RKO (cell line): Measurements from ENCODE around the gene METRNL.
"Not testable (repeated sequence)": the region's sequence is repeated elsewhere in the genome, so short reads cannot be mapped to it uniquely, and the experiment has no call there.

ENCODE experiments used
- DNase-seq: peaks from one replicate; pipeline ENCODE4 v3.0.0-alpha.2; 2016; ENCODE audit warnings: low spot score

METRNL gene

GRCh38 chr17:83053021-83053681 is 26.3 kb upstream of the METRNL start:
- no peak for DNase-seq

- no peak for DNase-seq
Measured at GRCh38 chr17:83053739-83054451, 25.5 kb upstream of the METRNL start.

GRCh38 chr17:83054518-83055125 is 24.8 kb upstream of the METRNL start:
- no peak for DNase-seq

DNA sequence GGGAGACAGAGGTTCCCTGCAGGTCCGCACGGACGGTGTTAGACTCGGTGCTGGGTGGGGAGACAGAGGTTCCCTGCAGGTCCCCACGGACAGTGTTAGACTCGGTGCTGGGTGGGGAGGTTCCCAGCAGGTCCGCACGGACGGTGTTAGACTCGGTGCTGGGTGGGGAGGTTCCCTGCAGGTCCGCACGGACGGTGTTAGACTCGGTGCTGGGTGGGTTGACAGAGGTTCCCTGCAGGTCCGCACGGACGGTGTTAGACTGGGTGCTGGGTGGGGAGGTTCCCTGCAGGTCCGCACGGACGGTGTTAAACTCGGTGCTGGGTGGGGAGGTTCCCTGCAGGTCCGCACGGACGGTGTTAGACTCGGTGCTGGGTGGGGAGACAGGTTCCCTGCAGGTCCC is 24.2 kb upstream of the METRNL start:
- not testable (repeated sequence) for DNase-seq

DNA sequence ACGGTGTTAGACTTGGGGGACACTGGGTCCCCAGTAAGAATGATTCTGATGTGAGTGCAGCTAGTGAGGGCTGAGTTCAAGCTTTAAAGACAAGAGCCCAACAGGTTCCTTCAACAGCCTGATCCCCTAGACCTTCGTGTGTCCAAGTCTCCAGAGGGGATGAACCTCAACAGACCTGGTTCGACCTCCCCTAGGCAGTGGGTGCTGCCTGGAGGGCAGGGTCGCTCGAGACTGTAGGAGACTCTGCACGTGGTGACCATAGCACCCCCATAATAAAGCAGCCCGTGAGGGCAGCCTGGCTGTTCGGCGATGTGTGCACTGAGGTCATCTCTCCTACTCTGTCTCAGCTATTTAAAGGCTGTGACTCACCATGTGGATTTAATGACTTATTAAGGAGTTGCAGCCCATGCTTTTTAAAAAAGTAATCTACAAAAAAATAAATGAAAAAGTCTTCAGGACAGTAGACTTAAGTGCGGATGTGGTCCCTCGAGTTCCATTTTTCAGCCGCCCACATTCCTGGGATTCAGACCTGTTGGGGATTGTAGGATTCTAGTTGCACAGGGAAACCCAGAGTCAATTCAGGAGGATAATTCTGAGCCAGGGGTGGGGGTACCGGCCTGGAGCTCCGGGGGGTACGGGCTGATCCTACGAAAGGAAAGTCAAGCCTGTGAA is 23.4 kb upstream of the METRNL start:
- DNase-seq: peak; percentile 82

DNA sequence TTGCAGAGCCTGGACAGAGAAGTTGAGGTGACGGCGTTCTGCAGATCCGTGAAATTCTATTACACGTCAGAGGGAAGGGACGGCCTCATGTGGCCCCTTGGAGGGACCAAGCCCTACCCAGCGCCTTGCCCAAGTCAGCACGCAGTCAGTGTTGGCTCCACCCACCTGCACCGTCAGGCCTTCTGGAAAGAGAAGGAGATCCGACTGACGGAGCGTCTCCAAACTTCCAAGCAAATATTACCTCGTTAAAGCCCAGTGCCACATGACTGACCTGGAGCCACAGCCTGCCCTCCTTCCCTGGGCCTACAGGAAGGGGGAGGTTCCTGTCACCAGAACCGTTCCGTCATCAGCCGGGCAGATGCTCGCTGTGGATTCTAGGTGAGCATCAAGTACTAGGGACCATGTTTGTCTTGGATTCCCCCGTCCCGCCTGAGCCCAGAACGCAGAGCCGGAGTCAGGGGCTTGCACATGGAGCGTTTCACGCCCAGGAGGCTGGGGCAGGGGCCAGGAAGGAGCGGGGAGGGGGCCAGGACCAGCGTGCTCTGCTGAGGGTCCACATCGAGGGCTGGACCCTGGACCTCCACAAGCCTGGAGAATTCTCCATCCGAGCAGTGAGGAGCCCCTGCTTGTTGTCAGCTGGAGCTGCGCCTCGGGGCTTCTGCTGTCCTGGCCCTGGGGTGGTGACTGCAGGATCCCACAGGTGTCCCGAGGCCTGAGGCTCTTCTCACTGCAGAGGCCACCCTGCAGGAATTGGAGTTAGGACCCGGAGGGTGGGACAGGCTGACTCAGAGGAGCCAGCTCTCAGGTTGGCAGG is 22.6 kb upstream of the METRNL start:
- DNase-seq: no peak

DNA sequence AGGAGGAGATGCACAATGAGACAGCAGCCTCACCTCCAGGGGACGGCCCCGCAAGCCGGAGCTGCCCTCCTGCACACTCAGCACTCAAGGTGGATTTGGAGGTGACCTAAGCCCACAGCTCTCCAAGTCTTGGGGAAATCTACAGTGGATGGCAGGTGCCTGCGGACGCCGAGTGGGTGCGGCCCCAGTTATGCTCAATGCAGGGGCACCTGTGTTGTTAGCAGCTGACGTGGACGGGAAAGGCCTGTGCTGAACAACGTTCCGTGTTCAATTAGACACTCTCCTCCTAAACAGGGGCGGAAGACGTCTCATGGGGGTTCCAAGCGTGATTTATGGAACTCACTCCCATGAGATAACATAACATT is 22.0 kb upstream of the METRNL start:
- no peak for DNase-seq

- DNase-seq: no peak
Measured at GRCh38 chr17:83057793-83058265, 21.6 kb upstream of the METRNL start.

DNA sequence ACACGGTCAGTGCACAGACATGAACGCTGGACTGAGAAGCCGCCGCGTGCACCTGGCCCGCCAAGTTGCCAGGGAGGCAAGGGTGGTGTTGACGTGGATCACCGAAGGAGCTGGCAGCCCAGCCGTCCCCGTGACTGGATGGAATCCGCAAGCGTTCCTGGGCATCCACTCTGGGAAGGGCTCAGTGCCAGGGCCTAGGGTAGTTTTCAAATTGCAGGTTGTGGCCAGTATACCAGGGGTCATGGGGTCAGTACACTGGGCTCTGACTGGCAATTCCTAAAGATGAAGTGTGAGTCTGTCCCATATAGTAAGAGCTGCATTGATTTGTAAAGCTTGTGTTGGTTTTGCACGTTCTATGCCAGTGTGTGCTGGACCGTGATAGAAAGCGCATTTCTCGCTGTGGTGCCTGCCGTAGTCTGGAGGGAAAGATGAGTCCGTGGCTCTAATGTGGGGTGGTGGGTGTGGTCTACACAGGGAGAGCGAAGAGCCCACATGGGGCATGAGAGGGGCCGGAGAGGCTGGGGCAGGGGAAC is 21.1 kb upstream of the METRNL start:
- DNase-seq: no peak

- DNase-seq: no peak
Measured at GRCh38 chr17:83061586-83061985, 17.8 kb upstream of the METRNL start.

GRCh38 chr17:83062011-83062817 is 17.2 kb upstream of the METRNL start:
- no peak for DNase-seq

GRCh38 chr17:83062818-83063671 is 16.4 kb upstream of the METRNL start:
- no peak for DNase-seq

DNA sequence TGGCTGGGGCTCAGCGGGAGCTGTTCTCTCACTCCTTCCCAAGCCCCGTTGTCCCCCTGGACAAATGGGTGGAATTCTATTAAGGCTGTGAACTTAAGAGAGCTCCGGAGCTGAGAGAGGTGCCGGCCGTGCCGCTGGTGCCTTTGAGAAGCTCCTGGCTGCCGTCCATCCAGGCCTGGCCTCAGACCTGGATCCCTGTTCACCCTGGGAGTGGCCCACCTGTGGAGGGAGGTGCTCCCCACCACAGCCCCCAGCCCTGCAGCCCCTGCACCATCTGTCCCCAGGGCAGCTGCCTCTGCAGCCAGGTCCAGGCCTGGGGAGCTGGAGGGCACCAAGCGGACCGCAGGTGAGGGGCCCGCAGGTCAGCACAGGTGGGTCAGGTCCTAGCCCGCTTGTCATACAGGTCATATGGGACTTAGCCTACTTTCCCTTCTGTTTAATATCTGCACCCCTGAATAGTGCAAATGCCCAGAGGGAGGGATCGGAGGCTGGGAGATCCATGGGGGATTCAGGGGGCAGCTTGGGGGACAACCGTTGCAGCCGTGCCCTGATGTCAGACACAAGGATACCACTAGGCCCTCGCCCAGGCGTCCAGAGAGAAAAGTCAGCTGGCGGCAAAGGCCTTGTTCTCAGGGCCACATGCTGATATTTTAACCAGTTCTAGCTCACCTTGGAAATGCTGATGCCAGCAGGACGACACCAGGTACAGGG is 15.2 kb upstream of the METRNL start:
- no peak for DNase-seq

DNA sequence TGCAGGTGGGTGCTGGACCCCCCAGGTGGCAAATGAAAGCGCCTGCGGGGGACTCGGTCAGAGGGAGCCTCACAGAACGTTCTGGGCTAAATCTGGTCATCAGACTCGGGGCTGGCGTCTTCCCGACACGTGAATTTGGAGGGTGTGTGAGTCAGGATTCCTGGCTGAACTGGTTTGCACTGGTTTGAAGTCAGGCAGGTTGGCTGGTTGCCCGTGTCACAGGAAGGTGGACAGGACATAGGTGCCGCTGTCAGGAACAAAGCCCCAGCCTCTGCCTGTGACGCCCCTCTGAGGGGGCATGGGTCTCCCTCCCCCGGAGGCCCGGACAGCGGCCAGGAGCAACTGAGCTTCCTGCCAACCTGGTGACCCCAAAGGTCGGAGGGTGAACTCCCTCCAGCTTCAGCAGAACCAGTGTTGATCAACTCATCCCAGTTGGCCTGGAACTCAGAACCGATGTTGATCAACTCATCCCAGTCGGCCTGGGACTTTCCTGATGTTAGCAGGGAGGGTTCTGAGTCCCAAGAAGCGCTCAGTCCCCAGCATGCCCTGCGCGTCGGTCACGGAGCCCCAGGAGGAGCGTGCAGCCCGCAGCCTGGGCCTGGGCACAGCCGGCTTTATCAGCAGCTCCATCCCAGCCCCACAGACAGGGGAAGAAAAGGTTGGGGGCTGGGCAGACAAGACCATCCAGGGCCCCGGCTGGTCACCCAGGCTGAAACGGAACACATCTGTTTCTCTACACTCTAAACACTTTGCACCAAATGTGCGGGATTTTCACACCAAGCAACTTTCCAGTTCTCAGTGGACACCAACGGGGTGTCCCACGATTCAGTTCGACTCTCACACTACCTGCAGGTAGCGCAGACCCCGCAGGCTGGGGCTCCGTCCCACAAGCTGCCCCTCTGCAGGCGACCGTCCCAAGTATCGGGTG is 14.4 kb upstream of the METRNL start:
- no peak for DNase-seq

DNA sequence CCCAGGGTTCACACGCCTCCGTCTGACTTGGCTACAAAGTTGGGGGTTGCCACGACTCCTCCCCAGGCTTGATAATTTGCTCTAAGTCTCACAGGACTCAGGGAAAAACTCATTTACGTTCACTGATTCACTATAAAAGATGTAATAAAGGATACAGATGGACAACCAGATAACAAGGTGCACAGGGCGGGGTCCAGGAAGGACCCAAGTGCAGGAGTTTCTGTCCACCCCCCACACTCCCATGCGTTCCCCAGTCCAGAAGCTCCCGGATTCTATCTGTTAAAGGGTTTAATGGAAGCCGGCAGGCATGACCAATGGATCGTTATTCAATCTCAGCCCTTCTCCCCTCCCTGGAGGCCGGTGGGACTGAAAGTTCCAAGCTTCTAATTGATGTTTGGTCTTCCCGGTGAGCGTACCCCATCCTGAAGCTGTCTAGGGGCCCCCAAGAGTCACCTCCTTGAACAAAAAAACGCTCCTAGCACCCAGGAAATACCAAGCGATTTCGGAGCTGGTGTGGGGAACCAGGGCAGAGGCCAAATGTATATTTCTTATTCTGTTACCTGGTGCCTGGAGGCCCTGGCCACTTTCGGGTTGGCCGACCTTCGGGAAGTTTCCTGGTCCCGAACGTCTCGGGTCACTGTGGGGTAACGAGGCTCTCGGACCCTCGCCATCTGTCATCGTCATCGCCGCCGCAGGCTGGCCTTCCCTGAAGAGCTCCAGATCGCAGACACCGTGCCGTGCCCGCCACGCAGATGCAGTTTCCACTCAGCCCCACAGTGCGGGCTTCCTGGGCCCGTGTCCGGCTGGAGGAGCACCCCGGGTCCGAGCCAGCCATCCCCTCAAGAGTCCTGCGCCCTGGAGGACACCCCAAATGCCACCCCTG is 13.5 kb upstream of the METRNL start:
- no peak for DNase-seq

- DNase-seq: not testable (repeated sequence)
Measured at GRCh38 chr17:83066543-83066890, 12.9 kb upstream of the METRNL start.

- no peak for DNase-seq
Measured at GRCh38 chr17:83067071-83067717, 12.2 kb upstream of the METRNL start.
